ENCODE data around the gene ZNF225. TPM values are rescaled to one million over a fixed set of nuclear protein-coding genes. Genes with fewer than 3 reads are reported as not detected.

ZNF225 gene
- total and polyA plus RNA-seq, 9 of the 15 experiments (the other 6 are each of a cell fraction or from before 2014, with no cell fraction given): 1.4 to 4.2 (median 2.2) TPM

- H3K27ac ChIP-seq (ENCODE audit: extremely low read depth, low read depth, low read length): no peak overlapping the region
- no peak overlapping the region for H3K4me3 ChIP-seq
- no peaks in the 10 kb centered on the region for H4K20me1 ChIP-seq (replicated peaks; ENCODE audit: control insufficient read depth, insufficient read depth, low read length)
- TF ChIP-seq, protein P1, sequence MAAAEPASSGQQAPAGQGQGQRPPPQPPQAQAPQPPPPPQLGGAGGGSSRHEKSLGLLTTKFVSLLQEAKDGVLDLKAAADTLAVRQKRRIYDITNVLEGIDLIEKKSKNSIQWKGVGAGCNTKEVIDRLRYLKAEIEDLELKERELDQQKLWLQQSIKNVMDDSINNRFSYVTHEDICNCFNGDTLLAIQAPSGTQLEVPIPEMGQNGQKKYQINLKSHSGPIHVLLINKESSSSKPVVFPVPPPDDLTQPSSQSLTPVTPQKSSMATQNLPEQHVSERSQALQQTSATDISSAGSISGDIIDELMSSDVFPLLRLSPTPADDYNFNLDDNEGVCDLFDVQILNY (CRISPR knock-in tag; IDR thresholded peaks at IDR 0.05): no peak
- TF ChIP-seq, protein P2, sequence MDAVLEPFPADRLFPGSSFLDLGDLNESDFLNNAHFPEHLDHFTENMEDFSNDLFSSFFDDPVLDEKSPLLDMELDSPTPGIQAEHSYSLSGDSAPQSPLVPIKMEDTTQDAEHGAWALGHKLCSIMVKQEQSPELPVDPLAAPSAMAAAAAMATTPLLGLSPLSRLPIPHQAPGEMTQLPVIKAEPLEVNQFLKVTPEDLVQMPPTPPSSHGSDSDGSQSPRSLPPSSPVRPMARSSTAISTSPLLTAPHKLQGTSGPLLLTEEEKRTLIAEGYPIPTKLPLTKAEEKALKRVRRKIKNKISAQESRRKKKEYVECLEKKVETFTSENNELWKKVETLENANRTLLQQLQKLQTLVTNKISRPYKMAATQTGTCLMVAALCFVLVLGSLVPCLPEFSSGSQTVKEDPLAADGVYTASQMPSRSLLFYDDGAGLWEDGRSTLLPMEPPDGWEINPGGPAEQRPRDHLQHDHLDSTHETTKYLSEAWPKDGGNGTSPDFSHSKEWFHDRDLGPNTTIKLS (IDR thresholded peaks at IDR 0.05; ENCODE audit: borderline replicate concordance, low read depth): no peak
- TF ChIP-seq CTCF (IDR thresholded peaks at IDR 0.05 in 2 of 3, conservative IDR thresholded peaks at IDR 0.05 in 1 of 3; ENCODE audit: insufficient read depth in 2 of 3, low read depth in 1 of 3, low read length in 3 of 3) (no peak), YBX1 (IDR thresholded peaks at IDR 0.05) (no peak), AFF4 (CRISPR knock-in tag; IDR thresholded peaks at IDR 0.05) (no peak), IRF2 (CRISPR knock-in tag; IDR thresholded peaks at IDR 0.05) (no peak), MECOM (CRISPR knock-in tag; IDR thresholded peaks at IDR 0.05) (no peak), POLR2AphosphoS2 (IDR thresholded peaks at IDR 0.05; ENCODE audit: low read length) (no peak)
- no peaks in the 10 kb centered on the region for H3K36me3 ChIP-seq (ENCODE audit: control insufficient read depth, insufficient read depth, low read length)
- FAIRE-seq (no peak), DNase-seq (ENCODE audit: extremely low read depth in 1 of 4, low spot score in 3 of 4) (no peak), ATAC-seq (no peak)
- H3K9me3 ChIP-seq (replicated peaks; ENCODE audit: control insufficient read depth, insufficient read depth, low read depth, low read length): peaks cover 4% of the 10 kb centered on the region; the same call in 1 of the 2 replicates
- no peak overlapping the region for H2AFZ ChIP-seq (ENCODE audit: low read depth, low read length)
- POLR2A ChIA-PET: interaction anchor here (0.9 kb wide), 1 partner anchor 8 kb away, joined by 3 read pairs; no protein-coding TSS in a partner anchor
- CTCF ChIA-PET (ENCODE audit: low intra/inter-chr PET ratio): no interaction called here
- H3K9ac ChIP-seq (ENCODE audit: insufficient read depth in 1 of 2, low read depth in 2 of 2, low read length in 2 of 2): no peak overlapping the region
- in situ Hi-C loops (cut with MboI): no loop called here
- intact Hi-C loops (cut with micrococcal nuclease): no loop called here
- H3K4me1 ChIP-seq (replicated peaks in 1 of 2; ENCODE audit: control insufficient read depth in 2 of 2, insufficient read depth in 2 of 2, low read length in 2 of 2): peaks cover 0 to 4% of the 10 kb centered on the region in 2 experiments; a peak in 3 of 5 replicates
- BruUV-seq (replicated peaks): no TSS peak
- no peak overlapping the region for H3K4me2 ChIP-seq (ENCODE audit: insufficient read depth, low read length)
- H3K9me1 ChIP-seq (ENCODE audit: control insufficient read depth, insufficient read depth, low read length): no peaks in the 10 kb centered on the region
- H3K79me2 ChIP-seq (ENCODE audit: control insufficient read depth, insufficient read depth, low read length): no peaks in the 10 kb centered on the region
- H3K27me3 ChIP-seq (ENCODE audit: control insufficient read depth in 2 of 2, insufficient read depth in 2 of 2, low read length in 2 of 2): no peaks in the 10 kb centered on the region
- WGBS (ENCODE audit: insufficient coverage, low coverage, missing lambda C conversion rate): 0% methylated on average over 1 of the region's 1 CpG
Measured at GRCh38 chr19:44069415-44069814, 43.8 kb upstream of the ZNF225 start.

Data from K562 (cell line).